Ishikawa (cell line): Measurements from ENCODE around the gene MROH7.

ENCODE experiments used
- CEBPB ChIP-seq: IDR thresholded peaks from 2 replicates; pipeline ENCODE4 v1.6.1; 2012
- CREB1 ChIP-seq: IDR thresholded peaks from 2 replicates; pipeline ENCODE4 v1.6.1; 2012; ENCODE audit warnings: low read depth
- EGR1 ChIP-seq: IDR thresholded peaks from 2 replicates; pipeline ENCODE4 v1.6.1; 2012
- EP300 ChIP-seq: IDR thresholded peaks from 2 replicates; pipeline ENCODE4 v1.6.1; 2012; ENCODE audit warnings: borderline replicate concordance
- FOXM1 ChIP-seq: IDR thresholded peaks from 2 replicates; pipeline ENCODE4 v1.6.1; 2012; ENCODE audit warnings: low read depth, borderline replicate concordance
- NFIC ChIP-seq: IDR thresholded peaks from 2 replicates; pipeline ENCODE4 v1.6.1; 2012
- RAD21 ChIP-seq: IDR thresholded peaks from 2 replicates; pipeline ENCODE4 v1.6.1; 2012; ENCODE audit warnings: low read depth
- TAF1 ChIP-seq: IDR thresholded peaks from 2 replicates; pipeline ENCODE4 v1.6.1; 2012; ENCODE audit warnings: low read depth, mild to moderate bottlenecking
- TCF12 ChIP-seq: IDR thresholded peaks from 2 replicates; pipeline ENCODE4 v1.6.1; 2012; ENCODE audit warnings: low read depth
- TEAD4 ChIP-seq: IDR thresholded peaks from 2 replicates; pipeline ENCODE4 v1.6.1; 2012
- YY1 ChIP-seq: IDR thresholded peaks from 2 replicates; pipeline ENCODE4 v1.6.1; 2012; ENCODE audit warnings: low read depth
- ZBTB7A ChIP-seq: IDR thresholded peaks from 2 replicates; pipeline ENCODE4 v1.6.1; 2012; ENCODE audit warnings: low read depth
- TF ChIP-seq, protein P1 (sequence below): IDR thresholded peaks from 2 replicates; pipeline ENCODE4 v1.6.1; 2012
- TF ChIP-seq, protein P2 (sequence below): IDR thresholded peaks from 2 replicates; pipeline ENCODE4 v1.6.1; 2012
- TF ChIP-seq, protein P3 (sequence below): IDR thresholded peaks from 2 replicates; pipeline ENCODE4 v1.6.1; 2012; ENCODE audit warnings: low read depth, mild to moderate bottlenecking

The MROH7 gene

DNA sequence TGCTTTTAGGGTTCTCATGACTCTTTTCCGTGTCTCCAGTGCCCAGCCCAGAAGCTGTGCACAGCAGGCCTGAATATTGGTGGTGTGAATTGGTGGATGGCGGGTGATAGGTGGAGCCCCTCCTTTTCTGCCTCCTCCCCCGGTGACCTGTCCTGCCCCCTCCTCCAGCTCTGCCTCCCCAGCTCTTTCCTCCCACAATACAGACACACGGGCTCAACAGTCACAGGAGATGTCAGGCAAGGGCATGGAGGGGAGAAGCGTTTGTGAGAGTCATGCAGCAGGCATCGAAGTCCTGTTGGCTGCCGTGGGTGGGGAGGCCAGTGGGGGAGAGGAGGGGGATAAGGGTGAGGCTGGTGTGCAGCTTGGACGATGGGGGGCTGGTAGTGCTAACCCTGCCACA, 56.8 kb downstream of the MROH7 start:
- TF ChIP-seq FOXM1 = no peak
- TF ChIP-seq CREB1 = no peak
- no peak for TF ChIP-seq EGR1
- TF ChIP-seq, protein P1, sequence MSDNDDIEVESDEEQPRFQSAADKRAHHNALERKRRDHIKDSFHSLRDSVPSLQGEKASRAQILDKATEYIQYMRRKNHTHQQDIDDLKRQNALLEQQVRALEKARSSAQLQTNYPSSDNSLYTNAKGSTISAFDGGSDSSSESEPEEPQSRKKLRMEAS = no peak
- no peak for TF ChIP-seq NFIC
- TF ChIP-seq EP300 = no peak
- no peak for TF ChIP-seq YY1
- TF ChIP-seq TCF12 = no peak

DNA sequence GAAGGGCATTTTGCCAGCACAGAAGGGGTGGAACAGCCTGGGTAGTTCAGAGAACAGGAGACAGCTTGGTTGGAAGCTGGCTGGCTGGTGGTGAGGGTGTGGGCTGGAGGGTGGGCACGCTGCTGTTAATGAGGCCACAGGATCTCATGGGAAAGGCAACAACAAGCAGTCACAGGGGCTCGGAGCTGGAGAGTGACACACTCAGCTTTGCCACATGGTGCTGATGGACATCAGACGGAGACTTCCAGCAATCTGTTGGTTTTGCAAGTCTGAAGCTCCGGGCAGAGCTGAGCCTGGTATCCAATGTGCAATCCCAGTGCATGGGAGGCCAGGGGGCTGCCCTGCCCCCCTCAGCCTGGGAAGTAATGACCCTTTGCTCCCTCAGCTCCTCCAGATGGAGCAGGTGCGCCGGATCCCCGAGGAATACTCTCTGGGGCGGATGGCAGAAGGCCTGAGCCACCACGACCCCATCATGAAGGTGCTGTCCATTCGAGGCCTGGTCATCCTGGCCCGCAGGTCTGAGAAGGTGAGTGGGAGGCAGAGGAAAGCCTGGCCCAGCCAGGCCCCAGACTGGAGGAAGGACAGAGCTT, 58.4 kb downstream of the MROH7 start:
- TF ChIP-seq YY1 = no peak
- no peak for TF ChIP-seq TEAD4
- TF ChIP-seq, protein P2, sequence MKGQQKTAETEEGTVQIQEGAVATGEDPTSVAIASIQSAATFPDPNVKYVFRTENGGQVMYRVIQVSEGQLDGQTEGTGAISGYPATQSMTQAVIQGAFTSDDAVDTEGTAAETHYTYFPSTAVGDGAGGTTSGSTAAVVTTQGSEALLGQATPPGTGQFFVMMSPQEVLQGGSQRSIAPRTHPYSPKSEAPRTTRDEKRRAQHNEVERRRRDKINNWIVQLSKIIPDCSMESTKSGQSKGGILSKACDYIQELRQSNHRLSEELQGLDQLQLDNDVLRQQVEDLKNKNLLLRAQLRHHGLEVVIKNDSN = no peak
- TF ChIP-seq TAF1 = no peak
- TF ChIP-seq TCF12 = no peak

DNA sequence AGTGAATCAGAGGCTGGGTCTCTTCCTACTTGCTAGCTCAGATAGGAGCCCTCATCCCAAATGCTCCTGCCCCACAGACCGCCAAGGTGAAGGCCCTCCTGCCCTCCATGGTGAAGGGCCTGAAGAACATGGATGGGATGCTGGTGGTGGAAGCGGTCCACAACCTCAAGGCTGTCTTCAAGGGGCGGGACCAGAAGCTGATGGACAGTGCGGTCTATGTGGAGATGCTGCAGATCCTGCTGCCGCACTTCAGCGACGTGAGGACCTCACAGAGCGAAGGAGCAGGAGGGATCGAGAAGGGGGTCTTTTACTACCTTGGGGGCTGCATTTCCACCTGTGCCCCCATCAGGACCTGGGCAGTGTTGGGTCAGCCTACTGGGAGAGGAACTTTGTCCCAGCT, 59.5 kb downstream of the MROH7 start:
- TF ChIP-seq TAF1 (no peak), CREB1 (no peak), YY1 (no peak), EP300 (no peak), EGR1 (no peak), RAD21 (no peak), NFIC (no peak), TCF12 (no peak), FOXM1 (no peak), ZBTB7A (no peak)
- TF ChIP-seq, protein P2 = no peak
- TF ChIP-seq, protein P3, sequence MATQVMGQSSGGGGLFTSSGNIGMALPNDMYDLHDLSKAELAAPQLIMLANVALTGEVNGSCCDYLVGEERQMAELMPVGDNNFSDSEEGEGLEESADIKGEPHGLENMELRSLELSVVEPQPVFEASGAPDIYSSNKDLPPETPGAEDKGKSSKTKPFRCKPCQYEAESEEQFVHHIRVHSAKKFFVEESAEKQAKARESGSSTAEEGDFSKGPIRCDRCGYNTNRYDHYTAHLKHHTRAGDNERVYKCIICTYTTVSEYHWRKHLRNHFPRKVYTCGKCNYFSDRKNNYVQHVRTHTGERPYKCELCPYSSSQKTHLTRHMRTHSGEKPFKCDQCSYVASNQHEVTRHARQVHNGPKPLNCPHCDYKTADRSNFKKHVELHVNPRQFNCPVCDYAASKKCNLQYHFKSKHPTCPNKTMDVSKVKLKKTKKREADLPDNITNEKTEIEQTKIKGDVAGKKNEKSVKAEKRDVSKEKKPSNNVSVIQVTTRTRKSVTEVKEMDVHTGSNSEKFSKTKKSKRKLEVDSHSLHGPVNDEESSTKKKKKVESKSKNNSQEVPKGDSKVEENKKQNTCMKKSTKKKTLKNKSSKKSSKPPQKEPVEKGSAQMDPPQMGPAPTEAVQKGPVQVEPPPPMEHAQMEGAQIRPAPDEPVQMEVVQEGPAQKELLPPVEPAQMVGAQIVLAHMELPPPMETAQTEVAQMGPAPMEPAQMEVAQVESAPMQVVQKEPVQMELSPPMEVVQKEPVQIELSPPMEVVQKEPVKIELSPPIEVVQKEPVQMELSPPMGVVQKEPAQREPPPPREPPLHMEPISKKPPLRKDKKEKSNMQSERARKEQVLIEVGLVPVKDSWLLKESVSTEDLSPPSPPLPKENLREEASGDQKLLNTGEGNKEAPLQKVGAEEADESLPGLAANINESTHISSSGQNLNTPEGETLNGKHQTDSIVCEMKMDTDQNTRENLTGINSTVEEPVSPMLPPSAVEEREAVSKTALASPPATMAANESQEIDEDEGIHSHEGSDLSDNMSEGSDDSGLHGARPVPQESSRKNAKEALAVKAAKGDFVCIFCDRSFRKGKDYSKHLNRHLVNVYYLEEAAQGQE = no peak

DNA sequence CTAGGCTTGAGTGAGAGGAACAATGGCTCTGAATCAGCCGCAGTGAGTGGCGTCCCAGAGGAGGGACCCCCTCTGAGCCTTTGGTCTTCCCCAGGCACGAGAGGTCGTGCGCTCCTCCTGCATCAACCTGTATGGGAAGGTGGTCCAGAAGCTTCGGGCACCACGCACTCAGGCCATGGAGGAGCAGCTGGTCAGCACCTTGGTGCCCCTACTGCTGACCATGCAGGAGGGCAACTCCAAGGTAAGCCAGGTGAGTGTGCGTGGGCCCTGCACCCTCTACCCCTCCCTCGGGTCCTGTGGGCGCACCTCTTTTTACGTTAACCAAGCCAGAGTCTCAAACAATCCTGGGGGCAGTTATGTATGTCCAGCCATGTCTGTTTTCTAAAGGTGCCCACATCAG, 60.4 kb downstream of the MROH7 start:
- TF ChIP-seq, protein P1 = no peak
- TF ChIP-seq NFIC = no peak
- TF ChIP-seq TCF12 = no peak
- TF ChIP-seq YY1 = no peak
- no peak for TF ChIP-seq FOXM1
- TF ChIP-seq, protein P2 = no peak
- no peak for TF ChIP-seq CEBPB
- no peak for TF ChIP-seq TEAD4
- no peak for TF ChIP-seq TAF1
- no peak for TF ChIP-seq EGR1
- no peak for TF ChIP-seq ZBTB7A
- no peak for TF ChIP-seq CREB1
- no peak for TF ChIP-seq RAD21
- TF ChIP-seq, protein P3 = no peak
- TF ChIP-seq EP300 = no peak

DNA sequence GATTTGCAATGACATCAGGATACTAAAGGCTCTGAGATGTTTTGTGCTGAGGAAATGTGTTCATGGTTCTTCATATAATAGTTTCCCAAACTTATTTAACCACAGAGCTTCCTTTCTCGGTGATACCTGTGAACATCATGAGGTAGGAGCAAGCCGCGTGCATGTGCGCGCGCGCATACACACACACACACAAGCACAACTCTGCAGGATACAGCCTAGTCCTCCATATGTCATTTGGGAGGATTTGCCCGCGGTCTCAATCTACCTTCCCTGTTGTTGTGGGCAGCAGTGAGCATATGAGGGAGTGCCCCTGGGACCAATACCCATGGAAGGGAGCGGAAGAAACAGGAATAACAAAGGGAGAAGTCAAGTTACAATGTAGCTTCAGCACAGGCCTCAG, 61.9 kb downstream of the MROH7 start:
- TF ChIP-seq ZBTB7A (no peak), EP300 (no peak), TAF1 (no peak), EGR1 (no peak)
- TF ChIP-seq, protein P1 = no peak
- TF ChIP-seq, protein P3 = no peak
- TF ChIP-seq, protein P2 = no peak
